Spleen (tissue), 7 donors: ENCODE results near the gene MROH7.

Experiments
- POLR2AphosphoS5 ChIP-seq, 3 donors: sonication (generic); formaldehyde crosslinking; IDR thresholded peaks; one replicate each; pipeline ENCODE4 v1.5.1; 2017; ENCODE audit warnings: antibody characterized with exemption in 3 of 3
- TF ChIP-seq, protein P1 (sequence below), 11 experiments: fragments of 200-600 bp in 7 of 11; fragments of 450-650 bp in 4 of 11; sonication (generic) in 4 of 11; IDR thresholded peaks in 8 of 11; conservative IDR thresholded peaks in 3 of 11; 1 replicate in 7 of 11; 2 replicates in 4 of 11; pipeline versions ENCODE4 v1.4.0 to v1.8.0; 2016 to 2021; ENCODE audit warnings: antibody characterized with exemption in 11 of 11, inconsistent platforms in 4 of 11, mild to moderate bottlenecking in 1 of 11
- donor health status: DM: no; HTN: no; CAD: no; lungs with moderate emphysema.
- donor health status: DM: no; HTN: no; CAD: no.
- donor health status: DM: no; HTN: no; CAD: no.

DNA sequence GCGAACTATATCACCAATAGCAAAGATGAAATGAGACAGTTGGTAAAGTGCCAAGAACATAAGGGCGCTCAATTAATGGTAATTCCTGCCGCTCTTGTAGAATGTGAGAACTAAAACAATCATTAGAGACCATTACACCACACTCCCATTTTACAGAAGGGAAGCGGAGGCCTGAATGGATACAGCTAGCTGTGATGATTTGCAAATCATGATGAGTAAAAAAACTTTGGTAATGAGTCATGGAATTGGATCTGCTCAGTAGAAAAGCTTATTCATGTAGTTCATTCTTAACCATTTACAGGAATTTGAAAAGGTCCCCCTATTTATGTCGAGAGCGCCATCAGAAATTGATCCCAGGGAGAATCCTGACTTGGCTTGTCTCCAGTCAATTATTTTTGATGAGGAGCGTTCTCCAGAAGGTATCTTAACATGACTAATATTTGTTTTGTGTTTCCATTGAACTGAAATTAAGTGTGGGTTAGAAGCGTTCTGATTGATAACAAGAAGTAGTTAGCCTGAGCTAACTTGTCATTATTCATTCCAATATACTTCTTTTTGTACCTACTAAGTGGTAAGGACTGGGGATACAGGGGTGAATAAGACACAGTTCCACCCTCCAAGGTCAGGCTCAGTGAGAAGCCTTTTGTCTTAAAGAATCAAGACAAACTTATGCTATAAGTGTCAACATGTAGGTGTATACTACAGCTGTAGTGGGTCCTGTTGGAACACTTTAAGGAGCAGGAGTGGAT is 74.9 kb downstream of the MROH7 start:
- TF ChIP-seq, protein P1, sequence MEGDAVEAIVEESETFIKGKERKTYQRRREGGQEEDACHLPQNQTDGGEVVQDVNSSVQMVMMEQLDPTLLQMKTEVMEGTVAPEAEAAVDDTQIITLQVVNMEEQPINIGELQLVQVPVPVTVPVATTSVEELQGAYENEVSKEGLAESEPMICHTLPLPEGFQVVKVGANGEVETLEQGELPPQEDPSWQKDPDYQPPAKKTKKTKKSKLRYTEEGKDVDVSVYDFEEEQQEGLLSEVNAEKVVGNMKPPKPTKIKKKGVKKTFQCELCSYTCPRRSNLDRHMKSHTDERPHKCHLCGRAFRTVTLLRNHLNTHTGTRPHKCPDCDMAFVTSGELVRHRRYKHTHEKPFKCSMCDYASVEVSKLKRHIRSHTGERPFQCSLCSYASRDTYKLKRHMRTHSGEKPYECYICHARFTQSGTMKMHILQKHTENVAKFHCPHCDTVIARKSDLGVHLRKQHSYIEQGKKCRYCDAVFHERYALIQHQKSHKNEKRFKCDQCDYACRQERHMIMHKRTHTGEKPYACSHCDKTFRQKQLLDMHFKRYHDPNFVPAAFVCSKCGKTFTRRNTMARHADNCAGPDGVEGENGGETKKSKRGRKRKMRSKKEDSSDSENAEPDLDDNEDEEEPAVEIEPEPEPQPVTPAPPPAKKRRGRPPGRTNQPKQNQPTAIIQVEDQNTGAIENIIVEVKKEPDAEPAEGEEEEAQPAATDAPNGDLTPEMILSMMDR (IDR thresholded peaks at IDR 0.05 in 8 of 11, conservative IDR thresholded peaks at IDR 0.05 in 3 of 11) = no peak
- no peak for TF ChIP-seq POLR2AphosphoS5 (IDR thresholded peaks at IDR 0.05)
